Measurements from ENCODE around the gene ARHGAP6.

- no peak for TF ChIP-seq ELF1 (tag; IDR thresholded peaks at IDR 0.05)
- TF ChIP-seq POLR2AphosphoS5 (IDR thresholded peaks at IDR 0.05; ENCODE audit: control insufficient read depth, insufficient read depth, low read depth, low read length) = no peak
- no peak for TF ChIP-seq GABPB1 (CRISPR knock-in tag; IDR thresholded peaks at IDR 0.05)
- no peak for TF ChIP-seq NONO (IDR thresholded peaks at IDR 0.05; ENCODE audit: low read depth in 2 of 2, low read length in 1 of 2)
- no peak for TF ChIP-seq KLF10 (CRISPR knock-in tag; IDR thresholded peaks at IDR 0.05)
- TF ChIP-seq ZNF280A (IDR thresholded peaks at IDR 0.05; ENCODE audit: low read depth, partially characterized antibody) = no peak
These were observed 302.6 kb downstream of the ARHGAP6 start for GRCh38 chrX:11363069-11363594.
